ENCODE measurements around the gene STK10. TPM values are rescaled to one million over a fixed set of nuclear protein-coding genes. Genes with fewer than 3 reads are reported as not detected.

Gene STK10
- total RNA-seq, 1 donor, result 27.1 TPM

- Histone ChIP-seq H3K27ac (ENCODE audit: low read depth, low read length) (no peak overlapping the region), H3K4me2 (ENCODE audit: insufficient read depth, low read length) (no peak overlapping the region), H3K9me3 (ENCODE audit: low read depth, low read length) (no peaks in the 10 kb centered on the region), H3K79me2 (ENCODE audit: insufficient read depth, low read length) (no peaks in the 10 kb centered on the region), H3K36me3 (ENCODE audit: insufficient read depth, low read length) (peaks cover 22% of the 10 kb centered on the region), H3K4me3 (ENCODE audit: insufficient read depth, low read length) (no peak overlapping the region), H3K27me3 (ENCODE audit: insufficient read depth, low read length) (no peaks in the 10 kb centered on the region), H3K4me1 (ENCODE audit: insufficient read depth, low read length) (no peaks in the 10 kb centered on the region), H4K20me1 (ENCODE audit: insufficient read depth, low read length) (no peaks in the 10 kb centered on the region), H2AFZ (ENCODE audit: low read length) (no peak overlapping the region)
- peak; percentile 14 for DNase-seq (ENCODE audit: insufficient read length, low spot score, missing footprints)
- no peak for TF ChIP-seq CTCF (IDR thresholded peaks at IDR 0.05; ENCODE audit: extremely low read depth, low read depth, low read length)
These were observed 105.8 kb downstream of the STK10 start for GRCh38 chr5:172082180-172082579.

- TF ChIP-seq CTCF (IDR thresholded peaks at IDR 0.05; ENCODE audit: extremely low read depth, low read depth, low read length), result no peak
- Histone ChIP-seq H3K27ac (ENCODE audit: low read depth, low read length) (no peak overlapping the region), H3K4me1 (ENCODE audit: insufficient read depth, low read length) (no peaks in the 10 kb centered on the region), H4K20me1 (ENCODE audit: insufficient read depth, low read length) (no peaks in the 10 kb centered on the region), H3K9me3 (ENCODE audit: low read depth, low read length) (no peaks in the 10 kb centered on the region), H3K79me2 (ENCODE audit: insufficient read depth, low read length) (no peaks in the 10 kb centered on the region), H3K27me3 (ENCODE audit: insufficient read depth, low read length) (no peaks in the 10 kb centered on the region), H2AFZ (ENCODE audit: low read length) (no peak overlapping the region), H3K36me3 (ENCODE audit: insufficient read depth, low read length) (peaks cover 28% of the 10 kb centered on the region), H3K4me2 (ENCODE audit: insufficient read depth, low read length) (no peak overlapping the region), H3K4me3 (ENCODE audit: insufficient read depth, low read length) (no peak overlapping the region)
- no peak for DNase-seq (ENCODE audit: insufficient read length, low spot score, missing footprints)
These were observed 108.1 kb downstream of the STK10 start for GRCh38 chr5:172079876-172080275.

- Histone ChIP-seq H3K4me2 (ENCODE audit: insufficient read depth, low read length) (no peak overlapping the region), H3K36me3 (ENCODE audit: insufficient read depth, low read length) (peaks cover 31% of the 10 kb centered on the region), H3K27me3 (ENCODE audit: insufficient read depth, low read length) (no peaks in the 10 kb centered on the region), H2AFZ (ENCODE audit: low read length) (no peak overlapping the region), H3K79me2 (ENCODE audit: insufficient read depth, low read length) (no peaks in the 10 kb centered on the region), H3K9me3 (ENCODE audit: low read depth, low read length) (no peaks in the 10 kb centered on the region), H4K20me1 (ENCODE audit: insufficient read depth, low read length) (no peaks in the 10 kb centered on the region), H3K4me1 (ENCODE audit: insufficient read depth, low read length) (no peaks in the 10 kb centered on the region), H3K27ac (ENCODE audit: low read depth, low read length) (no peak overlapping the region), H3K4me3 (ENCODE audit: insufficient read depth, low read length) (no peak overlapping the region)
- DNase-seq (ENCODE audit: insufficient read length, low spot score, missing footprints), result no peak
- no peak for TF ChIP-seq CTCF (IDR thresholded peaks at IDR 0.05; ENCODE audit: extremely low read depth, low read depth, low read length)
These were observed 109.2 kb downstream of the STK10 start for GRCh38 chr5:172078726-172079345.

DNA sequence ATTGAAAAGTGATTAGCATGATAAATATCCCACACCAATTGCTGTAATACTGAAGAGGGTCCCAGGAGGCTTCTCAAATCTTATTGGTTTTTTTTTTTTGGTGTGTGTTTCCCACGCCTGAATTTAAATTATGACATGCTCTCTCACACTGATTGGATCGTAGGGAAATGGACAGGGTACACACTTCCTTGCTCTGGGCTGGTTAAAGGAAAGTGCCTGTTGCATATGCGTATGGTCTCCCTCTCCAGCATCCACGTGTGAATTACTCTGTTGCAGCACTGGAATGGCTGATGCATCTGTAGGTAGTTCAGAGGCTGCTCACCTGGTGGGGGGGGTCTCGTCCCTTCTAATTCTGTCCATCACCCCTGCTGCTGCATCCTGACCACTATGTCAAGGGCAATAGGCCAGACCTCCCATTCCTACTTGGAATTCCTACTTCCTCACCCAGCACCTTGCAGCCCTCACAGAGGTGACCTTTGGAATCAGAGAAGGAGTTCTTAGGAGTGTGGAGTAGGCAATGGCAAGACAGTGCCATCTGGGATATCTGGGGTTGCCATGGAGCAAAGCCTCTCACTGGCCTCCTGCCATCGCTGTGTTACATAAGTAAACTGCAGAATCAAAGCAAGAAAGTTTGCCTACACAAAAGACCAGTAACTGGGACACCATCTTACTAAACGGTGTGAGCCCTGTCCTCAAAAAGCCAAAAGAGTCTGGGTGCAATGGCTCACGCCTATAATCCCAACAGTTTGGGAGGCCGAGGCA, 110.2 kb downstream of the STK10 start:
- no peaks in the 10 kb centered on the region for H4K20me1 ChIP-seq (ENCODE audit: insufficient read depth, low read length)
- TF ChIP-seq CTCF (IDR thresholded peaks at IDR 0.05; ENCODE audit: extremely low read depth, low read depth, low read length), result no peak
- no peak overlapping the region for H2AFZ ChIP-seq (ENCODE audit: low read length)
- no peak overlapping the region for H3K4me3 ChIP-seq (ENCODE audit: insufficient read depth, low read length)
- H3K27me3 ChIP-seq (ENCODE audit: insufficient read depth, low read length), result no peaks in the 10 kb centered on the region
- no peak overlapping the region for H3K27ac ChIP-seq (ENCODE audit: low read depth, low read length)
- peaks cover 31% of the 10 kb centered on the region for H3K36me3 ChIP-seq (ENCODE audit: insufficient read depth, low read length)
- peak; percentile 19 for DNase-seq (ENCODE audit: insufficient read length, low spot score, missing footprints)
- no peaks in the 10 kb centered on the region for H3K4me1 ChIP-seq (ENCODE audit: insufficient read depth, low read length)
- H3K4me2 ChIP-seq (ENCODE audit: insufficient read depth, low read length), result no peak overlapping the region
- no peaks in the 10 kb centered on the region for H3K79me2 ChIP-seq (ENCODE audit: insufficient read depth, low read length)
- no peaks in the 10 kb centered on the region for H3K9me3 ChIP-seq (ENCODE audit: low read depth, low read length)
